PC-3 (cell line): Measurements from ENCODE around the gene TNRC18. TPM values are rescaled to one million over a fixed set of nuclear protein-coding genes. Genes with fewer than 3 reads are reported as not detected.

Source experiments
- ATAC-seq: fragments of 200-7000 bp; cut with Tn5 transposase; 2 replicates; pipeline ENCODE4 v1.9.1; 2020; ENCODE audit warnings: mild to moderate bottlenecking, moderate library complexity
- BruUV-seq: library from RNA; stranded (reverse); fragments of 400-500 nt; replicated peaks from 2 replicates; lab custom pipeline; 2021; lab: Mats Ljungman, UMichigan
- CTCF ChIA-PET: fragments of 300-600 bp; sonication (Branson Sonifier 250); formaldehyde crosslinking; loops from one replicate; lab custom pipeline; 2022; ENCODE audit warnings: antibody characterized with exemption; lab: Charles Lee
- POLR2A ChIA-PET: fragments of 300-600 bp; sonication (Branson Sonifier 250); formaldehyde crosslinking; loops from one replicate; lab custom pipeline; 2022; ENCODE audit warnings: antibody characterized with exemption; ENCODE audit not compliant: unreplicated experiment; lab: Charles Lee
- DNase-seq: peaks from one replicate; pipeline ENCODE4 v3.0.0-alpha.2; 2015
- H2AFZ ChIP-seq: fragments of 300-600 bp; sonication (generic); 2 replicates; pipeline ENCODE4 v1.6.0; 2016; ENCODE audit warnings: antibody characterized with exemption, low read length
- H3F3A ChIP-seq: fragments of 300-600 bp; sonication (generic); one replicate; pipeline ENCODE4 v1.6.0; 2017; ENCODE audit warnings: antibody characterized with exemption, low read length, control low read depth, mild to moderate bottlenecking; ENCODE audit not compliant: unreplicated experiment
- H3K27ac ChIP-seq: fragments of 300-600 bp; sonication (generic); 2 replicates; pipeline ENCODE4 v1.5.1; 2016; ENCODE audit warnings: mild to moderate bottlenecking, low read length
- H3K27me3 ChIP-seq: fragments of 300-600 bp; sonication (generic); 2 replicates; pipeline ENCODE4 v1.6.1; 2016; ENCODE audit warnings: low read length, mixed read lengths
- H3K36me3 ChIP-seq: fragments of 300-600 bp; sonication (generic); 2 replicates; pipeline ENCODE4 v1.6.1; 2016; ENCODE audit warnings: low read depth, mixed run types, low read length, mixed read lengths
- H3K4me1 ChIP-seq: fragments of 300-600 bp; sonication (generic); 2 replicates; pipeline ENCODE4 v1.5.1; 2016; ENCODE audit warnings: low read length; ENCODE audit not compliant: insufficient read depth
- H3K4me2 ChIP-seq: fragments of 300-600 bp; sonication (generic); 2 replicates; pipeline ENCODE4 v1.6.0; 2016; ENCODE audit warnings: low read length
- H3K4me3 ChIP-seq: fragments of 300-600 bp; sonication (generic); 2 replicates; pipeline ENCODE4 v1.5.1; 2016; ENCODE audit warnings: mild to moderate bottlenecking, low read length, mixed read lengths
- H3K79me2 ChIP-seq: fragments of 300-600 bp; sonication (generic); 2 replicates; pipeline ENCODE4 v1.6.1; 2017; ENCODE audit warnings: low read length, mixed read lengths
- H3K9ac ChIP-seq: fragments of 300-600 bp; sonication (generic); 2 replicates; pipeline ENCODE4 v1.6.0; 2016; ENCODE audit warnings: mild to moderate bottlenecking, low read length
- H3K9me2 ChIP-seq: fragments of 300-600 bp; sonication (generic); replicated peaks from 2 replicates; pipeline ENCODE4 v1.6.1; 2016; ENCODE audit warnings: mixed run types, low read length, mixed read lengths
- H3K9me3 ChIP-seq: fragments of 300-600 bp; sonication (generic); 2 replicates; pipeline ENCODE4 v1.6.1; 2016; ENCODE audit warnings: low read length, mixed read lengths
- H4K20me1 ChIP-seq: fragments of 300-600 bp; sonication (generic); 2 replicates; pipeline ENCODE4 v1.6.1; 2016; ENCODE audit warnings: low read length, mixed read lengths
- CTCF ChIP-seq: fragments of 300-600 bp; sonication (generic); conservative IDR thresholded peaks from 2 replicates; pipeline ENCODE4 v1.5.1; 2017; ENCODE audit warnings: antibody characterized with exemption, low read depth, mild to moderate bottlenecking, low read length
- EZH2 ChIP-seq: fragments of 300-600 bp; sonication (generic); IDR thresholded peaks from one replicate; pipeline ENCODE4 v1.6.1; 2017; ENCODE audit warnings: antibody characterized with exemption, mild to moderate bottlenecking, low read length; ENCODE audit not compliant: unreplicated experiment
- EZH2phosphoT487 ChIP-seq: fragments of 300-600 bp; sonication (generic); IDR thresholded peaks from 2 replicates; pipeline ENCODE4 v1.6.1; 2018; ENCODE audit warnings: mild to moderate bottlenecking, antibody characterized with exemption, low read length, borderline replicate concordance
- intact Hi-C: fragments of 100-400 bp; cut with micrococcal nuclease; formaldehyde crosslinking; loops from 2 replicates; pipeline ENCODE4 v1.9.0; 2023
- total RNA-seq: library from RNA; depleted of rRNA; stranded (reverse); fragments of >200 nt; gene quantifications from 2 replicates; pipeline ENCODE4 v1.2.3, GENCODE V29; 2014

Gene TNRC18
- total RNA-seq, 1 experiment from 2014 or later = 26.8 TPM

GRCh38 chr7:5417106-5418071 lies 6.2 kb downstream of the TNRC18 start:
- no peak overlapping the region for H2AFZ ChIP-seq
- H3K79me2 ChIP-seq = peaks cover 76% of the 10 kb centered on the region
- BruUV-seq = no TSS peak
- H3K4me3 ChIP-seq = peak overlapping the region; percentile 99; the same call in 1 of the 2 replicates
- no peak for TF ChIP-seq CTCF
- H3F3A ChIP-seq = no peaks in the 10 kb centered on the region
- H3K9me3 ChIP-seq = no peaks in the 10 kb centered on the region
- H3K4me2 ChIP-seq = peak overlapping the region; percentile 100
- peaks cover 22% of the 10 kb centered on the region for H3K4me1 ChIP-seq
- no peaks in the 10 kb centered on the region; the same call in 1 of the 2 replicates for H3K36me3 ChIP-seq
- no peaks in the 10 kb centered on the region for H3K27me3 ChIP-seq
- POLR2A ChIA-PET = interaction anchor here (0.5 to 0.6 kb wide), 2 partner anchors 13 to 162 kb away, joined by 3 to 12 read pairs; no protein-coding TSS in a partner anchor
- intact Hi-C loops = no loop called here
- H3K9me2 ChIP-seq = no peaks in the 10 kb centered on the region
- CTCF ChIA-PET = interaction anchor here (0.6 to 0.7 kb wide), 2 partner anchors 49 to 63 kb away, joined by 5 to 8 read pairs; no protein-coding TSS in a partner anchor
- H4K20me1 ChIP-seq = no peaks in the 10 kb centered on the region
- ATAC-seq = no peak
- peak overlapping the region; percentile 95 for H3K27ac ChIP-seq
- H3K9ac ChIP-seq = peak overlapping the region; percentile 50
- DNase-seq = peak; percentile 40

- ChIA-PET POLR2A (no interaction called here), CTCF (no interaction called here)
- H3F3A ChIP-seq = no peaks in the 10 kb centered on the region
- H3K27me3 ChIP-seq = no peaks in the 10 kb centered on the region
- H3K9me2 ChIP-seq = no peaks in the 10 kb centered on the region
- no TSS peak for BruUV-seq
- no peak overlapping the region for H2AFZ ChIP-seq
- TF ChIP-seq EZH2 (no peak), EZH2phosphoT487 (no peak), CTCF (no peak)
- no peak overlapping the region for H3K4me2 ChIP-seq
- peaks cover 58% of the 10 kb centered on the region for H3K79me2 ChIP-seq
- no peaks in the 10 kb centered on the region for H4K20me1 ChIP-seq
- H3K4me1 ChIP-seq = peaks cover 29% of the 10 kb centered on the region
- no peak for DNase-seq
- H3K27ac ChIP-seq = no peak overlapping the region
- no peaks in the 10 kb centered on the region; the same call in 1 of the 2 replicates for H3K36me3 ChIP-seq
- intact Hi-C loops = no loop called here
- ATAC-seq = no peak
- H3K9me3 ChIP-seq = no peaks in the 10 kb centered on the region
- no peak overlapping the region for H3K9ac ChIP-seq
- H3K4me3 ChIP-seq = no peak overlapping the region
These were observed 8.7 kb downstream of the TNRC18 start for GRCh38 chr7:5414916-5415315.

- intact Hi-C loops = no loop called here
- no peaks in the 10 kb centered on the region for H3K9me3 ChIP-seq
- H3K9ac ChIP-seq = no peak overlapping the region
- peaks cover 30% of the 10 kb centered on the region for H3K4me1 ChIP-seq
- no TSS peak for BruUV-seq
- DNase-seq (no peak), ATAC-seq (no peak)
- peaks cover 47% of the 10 kb centered on the region for H3K79me2 ChIP-seq
- no peak overlapping the region for H2AFZ ChIP-seq
- TF ChIP-seq EZH2 (no peak), CTCF (no peak), EZH2phosphoT487 (no peak)
- no peak overlapping the region for H3K4me2 ChIP-seq
- no peaks in the 10 kb centered on the region for H3K27me3 ChIP-seq
- ChIA-PET CTCF (no interaction called here), POLR2A (no interaction called here)
- no peaks in the 10 kb centered on the region for H4K20me1 ChIP-seq
- H3K4me3 ChIP-seq = no peak overlapping the region
- no peaks in the 10 kb centered on the region for H3K9me2 ChIP-seq
- H3F3A ChIP-seq = no peaks in the 10 kb centered on the region
- H3K27ac ChIP-seq = no peak overlapping the region
- no peaks in the 10 kb centered on the region; the same call in 1 of the 2 replicates for H3K36me3 ChIP-seq
These were observed 10.2 kb downstream of the TNRC18 start for GRCh38 chr7:5413449-5413786.
